Measurements from ENCODE around the gene TM9SF2.
"Not testable (repeated sequence)": the region's sequence is repeated elsewhere in the genome, so short reads cannot be mapped to it uniquely, and the experiment has no call there.

TM9SF2 gene

GRCh38 chr13:99476648-99477047, 24.6 kb upstream of the TM9SF2 start:
- H3K27ac Mint-ChIP-seq, result no peak overlapping the region
- H3K4me1 Mint-ChIP-seq (ENCODE audit: low read depth), result peaks cover 17% of the 10 kb centered on the region
- intact Hi-C loops (cut with micrococcal nuclease), result no loop called here
- H3K9me3 Mint-ChIP-seq, result peaks cover 1% of the 10 kb centered on the region
- H3K4me3 Mint-ChIP-seq, result no peak overlapping the region
- no peaks in the 10 kb centered on the region for H3K36me3 Mint-ChIP-seq (ENCODE audit: low read depth)
- H3K27me3 Mint-ChIP-seq, result no peaks in the 10 kb centered on the region

- H3K9me3 Mint-ChIP-seq, result no peaks in the 10 kb centered on the region
- H3K4me3 Mint-ChIP-seq, result no peak overlapping the region
- peaks cover 9% of the 10 kb centered on the region for H3K4me1 Mint-ChIP-seq (ENCODE audit: low read depth)
- intact Hi-C loops (cut with micrococcal nuclease), result no loop called here
- H3K36me3 Mint-ChIP-seq (ENCODE audit: low read depth), result no peaks in the 10 kb centered on the region
- H3K27ac Mint-ChIP-seq, result no peak overlapping the region
- no peaks in the 10 kb centered on the region for H3K27me3 Mint-ChIP-seq
Observed at GRCh38 chr13:99477493-99477892, 23.8 kb upstream of the TM9SF2 start.

- Mint-ChIP-seq H3K27ac (no peak overlapping the region), H3K4me3 (no peak overlapping the region), H3K36me3 (ENCODE audit: low read depth) (no peaks in the 10 kb centered on the region), H3K27me3 (no peaks in the 10 kb centered on the region), H3K9me3 (no peaks in the 10 kb centered on the region), H3K4me1 (ENCODE audit: low read depth) (peaks cover 19% of the 10 kb centered on the region)
- intact Hi-C loops (cut with micrococcal nuclease), result no loop called here
Observed at GRCh38 chr13:99481366-99481765, 19.9 kb upstream of the TM9SF2 start.

GRCh38 chr13:99484473-99484872, 16.8 kb upstream of the TM9SF2 start:
- no peak overlapping the region for H3K27ac Mint-ChIP-seq
- intact Hi-C loops (cut with micrococcal nuclease), result no loop called here

GRCh38 chr13:99486996-99487395, 14.3 kb upstream of the TM9SF2 start:
- no peak overlapping the region for H3K27ac Mint-ChIP-seq
- no peaks in the 10 kb centered on the region for H3K9me3 Mint-ChIP-seq
- H3K27me3 Mint-ChIP-seq, result no peaks in the 10 kb centered on the region
- no peak overlapping the region for H3K4me3 Mint-ChIP-seq
- peaks cover 5% of the 10 kb centered on the region for H3K36me3 Mint-ChIP-seq (ENCODE audit: low read depth)
- peaks cover 14% of the 10 kb centered on the region for H3K4me1 Mint-ChIP-seq (ENCODE audit: low read depth)
- intact Hi-C loops (cut with micrococcal nuclease), result no loop called here

More at GRCh38 chr13:99484473-99484872, 16.8 kb upstream of the TM9SF2 start:
- H3K36me3 Mint-ChIP-seq (ENCODE audit: low read depth), result peaks cover 5% of the 10 kb centered on the region
- H3K27me3 Mint-ChIP-seq, result no peaks in the 10 kb centered on the region
- peaks cover 14% of the 10 kb centered on the region for H3K4me1 Mint-ChIP-seq (ENCODE audit: low read depth)
- no peaks in the 10 kb centered on the region for H3K9me3 Mint-ChIP-seq
- no peak overlapping the region for H3K4me3 Mint-ChIP-seq

- intact Hi-C loops (cut with micrococcal nuclease), result no loop called here
- peaks cover 12% of the 10 kb centered on the region for H3K4me1 Mint-ChIP-seq (ENCODE audit: low read depth)
Observed at GRCh38 chr13:99489028-99489427, 12.2 kb upstream of the TM9SF2 start.

GRCh38 chr13:99491750-99492149, 9.5 kb upstream of the TM9SF2 start:
- H3K27ac Mint-ChIP-seq; intact Hi-C loops (cut with micrococcal nuclease); H3K27me3 Mint-ChIP-seq; H3K4me3 Mint-ChIP-seq; H3K36me3 Mint-ChIP-seq (ENCODE audit: low read depth); H3K9me3 Mint-ChIP-seq: not testable (repeated sequence)
- peaks cover 23% of the 10 kb centered on the region for H3K4me1 Mint-ChIP-seq (ENCODE audit: low read depth)

More at GRCh38 chr13:99489028-99489427, 12.2 kb upstream of the TM9SF2 start:
- Mint-ChIP-seq H3K9me3 (no peaks in the 10 kb centered on the region), H3K36me3 (ENCODE audit: low read depth) (peaks cover 5% of the 10 kb centered on the region), H3K27ac (no peak overlapping the region), H3K27me3 (no peaks in the 10 kb centered on the region), H3K4me3 (no peak overlapping the region)

- Mint-ChIP-seq H3K4me3 (peak overlapping the region; percentile 76), H3K4me1 (ENCODE audit: low read depth) (peaks cover 52% of the 10 kb centered on the region), H3K27ac (peak overlapping the region; percentile 88), H3K36me3 (ENCODE audit: low read depth) (no peaks in the 10 kb centered on the region), H3K27me3 (no peaks in the 10 kb centered on the region), H3K9me3 (no peaks in the 10 kb centered on the region)
- intact Hi-C loops (cut with micrococcal nuclease), result no loop called here
Observed at GRCh38 chr13:99495466-99496183, 5.6 kb upstream of the TM9SF2 start.

- H3K4me1 Mint-ChIP-seq (ENCODE audit: low read depth), result peaks cover 56% of the 10 kb centered on the region
- no peaks in the 10 kb centered on the region for H3K9me3 Mint-ChIP-seq
- H3K4me3 Mint-ChIP-seq, result peak overlapping the region; percentile 76
- no peaks in the 10 kb centered on the region for H3K27me3 Mint-ChIP-seq
- intact Hi-C loops (cut with micrococcal nuclease), result no loop called here
- H3K27ac Mint-ChIP-seq, result peak overlapping the region; percentile 88
- peaks cover 7% of the 10 kb centered on the region for H3K36me3 Mint-ChIP-seq (ENCODE audit: low read depth)
Observed at GRCh38 chr13:99496184-99497142, 4.8 kb upstream of the TM9SF2 start.

GRCh38 chr13:99498171-99499161, 2.8 kb upstream of the TM9SF2 start:
- intact Hi-C loops (cut with micrococcal nuclease), result no loop called here
- peak overlapping the region; percentile 82 for H3K4me3 Mint-ChIP-seq
- peaks cover 61% of the 10 kb centered on the region for H3K4me1 Mint-ChIP-seq (ENCODE audit: low read depth)
- H3K27me3 Mint-ChIP-seq, result no peaks in the 10 kb centered on the region
- H3K27ac Mint-ChIP-seq, result peak overlapping the region; percentile 88
- H3K36me3 Mint-ChIP-seq (ENCODE audit: low read depth), result peaks cover 21% of the 10 kb centered on the region
- H3K9me3 Mint-ChIP-seq, result no peaks in the 10 kb centered on the region

- H3K36me3 Mint-ChIP-seq (ENCODE audit: low read depth), result peaks cover 29% of the 10 kb centered on the region
Observed at GRCh38 chr13:99500839-99501183, 461 bp upstream of the TM9SF2 start.

GRCh38 chr13:99501848-99502301, 603 bp downstream of the TM9SF2 start:
- Mint-ChIP-seq H3K27ac (peak overlapping the region; percentile 99), H3K36me3 (ENCODE audit: low read depth) (peaks cover 29% of the 10 kb centered on the region), H3K4me3 (peak overlapping the region; percentile 100), H3K9me3 (no peaks in the 10 kb centered on the region), H3K4me1 (ENCODE audit: low read depth) (peaks cover 66% of the 10 kb centered on the region), H3K27me3 (no peaks in the 10 kb centered on the region)
- intact Hi-C loops (cut with micrococcal nuclease), result loop anchor here (5.0 kb wide), 2 partner anchors 105 to 220 kb away; partner anchors contain the start of gene CLYBL

More at GRCh38 chr13:99500839-99501183, 461 bp upstream of the TM9SF2 start:
- Mint-ChIP-seq H3K27me3 (no peaks in the 10 kb centered on the region), H3K4me1 (ENCODE audit: low read depth) (peaks cover 63% of the 10 kb centered on the region), H3K9me3 (no peaks in the 10 kb centered on the region), H3K27ac (peak overlapping the region; percentile 99), H3K4me3 (peak overlapping the region; percentile 100)
- intact Hi-C loops (cut with micrococcal nuclease), result loop anchor here (5.0 kb wide), 2 partner anchors 106 to 219 kb away; partner anchors contain the start of gene CLYBL

GRCh38 chr13:99505814-99506269, 4.6 kb downstream of the TM9SF2 start:
- H3K4me1 Mint-ChIP-seq (ENCODE audit: low read depth), result peaks cover 70% of the 10 kb centered on the region
- no peak overlapping the region for H3K4me3 Mint-ChIP-seq
- no peaks in the 10 kb centered on the region for H3K27me3 Mint-ChIP-seq
- intact Hi-C loops (cut with micrococcal nuclease), result loop anchor here (1.0 to 5.0 kb wide), 4 partner anchors 36 to 234 kb away; no protein-coding TSS in a partner anchor
- peaks cover 58% of the 10 kb centered on the region for H3K36me3 Mint-ChIP-seq (ENCODE audit: low read depth)
- peak overlapping the region; percentile 62 for H3K27ac Mint-ChIP-seq
- H3K9me3 Mint-ChIP-seq, result no peaks in the 10 kb centered on the region
